Measurements from ENCODE around the gene INSYN2B.

INSYN2B gene

GRCh38 chr5:169881702-169882303 lies 98.5 kb downstream of the INSYN2B start:
- no peak for DNase-seq

- no peak for DNase-seq
These were observed 99.5 kb downstream of the INSYN2B start for GRCh38 chr5:169880785-169881184.

GRCh38 chr5:169880012-169880663 lies 100.2 kb downstream of the INSYN2B start:
- no peak for DNase-seq

- DNase-seq = no peak
These were observed 103.9 kb downstream of the INSYN2B start for GRCh38 chr5:169876386-169876785.

- no peak for DNase-seq
These were observed 104.6 kb downstream of the INSYN2B start for GRCh38 chr5:169875731-169876130.

GRCh38 chr5:169875091-169875728 lies 105.1 kb downstream of the INSYN2B start:
- no peak for DNase-seq

GRCh38 chr5:169874621-169875020 lies 105.7 kb downstream of the INSYN2B start:
- DNase-seq = no peak

- DNase-seq = no peak
These were observed 106.7 kb downstream of the INSYN2B start for GRCh38 chr5:169873642-169874041.

GRCh38 chr5:169871826-169872490 lies 108.3 kb downstream of the INSYN2B start:
- no peak for DNase-seq

GRCh38 chr5:169870211-169870610 lies 110.1 kb downstream of the INSYN2B start:
- DNase-seq = no peak

GRCh38 chr5:169869066-169869465 lies 111.2 kb downstream of the INSYN2B start:
- DNase-seq = peak in 1 of 3 experiments; percentile 2

- DNase-seq = no peak
These were observed 112.9 kb downstream of the INSYN2B start for GRCh38 chr5:169867347-169867746.

GRCh38 chr5:169864483-169864882 lies 115.8 kb downstream of the INSYN2B start:
- DNase-seq = no peak

- no peak for DNase-seq
These were observed 117.9 kb downstream of the INSYN2B start for GRCh38 chr5:169862391-169862811.

GRCh38 chr5:169861934-169862333 lies 118.4 kb downstream of the INSYN2B start:
- DNase-seq = no peak

- DNase-seq = no peak
These were observed 118.9 kb downstream of the INSYN2B start for GRCh38 chr5:169861433-169861832.

- no peak for DNase-seq
These were observed 119.7 kb downstream of the INSYN2B start for GRCh38 chr5:169860585-169860984.

GRCh38 chr5:169856571-169856970 lies 123.7 kb downstream of the INSYN2B start:
- DNase-seq = no peak

- DNase-seq = no peak
These were observed 128.9 kb downstream of the INSYN2B start for GRCh38 chr5:169851321-169851850.

- no peak for DNase-seq
These were observed 129.9 kb downstream of the INSYN2B start for GRCh38 chr5:169850409-169850808.

- no peak for DNase-seq
These were observed 131.5 kb downstream of the INSYN2B start for GRCh38 chr5:169848792-169849191.

GRCh38 chr5:169848271-169848670 lies 132.0 kb downstream of the INSYN2B start:
- DNase-seq = no peak

- no peak for DNase-seq
These were observed 132.8 kb downstream of the INSYN2B start for GRCh38 chr5:169847519-169847918.
